Measurements from ENCODE around the gene CD99L2.

Gene CD99L2

GRCh38 chrX:150898343-150899190 lies at the start of gene CD99L2:
Gene CD99L2 (minus strand): TSS chrX:150898668. CDS start chrX:150898588, 80 bp downstream.
- peak; percentile 74 to 78 for DNase-seq (ENCODE audit: extremely low read depth in 1 of 2, low read depth in 1 of 2)

- DNase-seq (ENCODE audit: extremely low read depth in 1 of 2, low read depth in 1 of 2) = no peak
Observed at GRCh38 chrX:150944233-150944632, 45.8 kb upstream of the CD99L2 start.

GRCh38 chrX:150942942-150943594 lies 44.6 kb upstream of the CD99L2 start:
- DNase-seq (ENCODE audit: extremely low read depth in 1 of 2, low read depth in 1 of 2) = no peak

GRCh38 chrX:150941580-150941979 lies 43.1 kb upstream of the CD99L2 start:
- DNase-seq (ENCODE audit: extremely low read depth in 1 of 2, low read depth in 1 of 2) = no peak

GRCh38 chrX:150940844-150941495 lies 42.5 kb upstream of the CD99L2 start:
- DNase-seq (ENCODE audit: extremely low read depth in 1 of 2, low read depth in 1 of 2) = no peak

- DNase-seq (ENCODE audit: extremely low read depth in 1 of 2, low read depth in 1 of 2) = no peak
Observed at GRCh38 chrX:150936556-150936955, 38.1 kb upstream of the CD99L2 start.

- no peak for DNase-seq (ENCODE audit: extremely low read depth in 1 of 2, low read depth in 1 of 2)
Observed at GRCh38 chrX:150935467-150935866, 37.0 kb upstream of the CD99L2 start.

GRCh38 chrX:150934453-150934852 lies 36.0 kb upstream of the CD99L2 start:
- no peak for DNase-seq (ENCODE audit: extremely low read depth in 1 of 2, low read depth in 1 of 2)

- no peak for DNase-seq (ENCODE audit: extremely low read depth in 1 of 2, low read depth in 1 of 2)
Observed at GRCh38 chrX:150933945-150934350, 35.5 kb upstream of the CD99L2 start.

GRCh38 chrX:150929058-150929457 lies 30.6 kb upstream of the CD99L2 start:
- DNase-seq (ENCODE audit: extremely low read depth in 1 of 2, low read depth in 1 of 2) = no peak

- no peak for DNase-seq (ENCODE audit: extremely low read depth in 1 of 2, low read depth in 1 of 2)
Observed at GRCh38 chrX:150926791-150927190, 28.3 kb upstream of the CD99L2 start.

GRCh38 chrX:150926304-150926703 lies 27.8 kb upstream of the CD99L2 start:
- no peak for DNase-seq (ENCODE audit: extremely low read depth in 1 of 2, low read depth in 1 of 2)

GRCh38 chrX:150919401-150919800 lies 20.9 kb upstream of the CD99L2 start:
- DNase-seq (ENCODE audit: extremely low read depth in 1 of 2, low read depth in 1 of 2) = no peak

- DNase-seq (ENCODE audit: extremely low read depth in 1 of 2, low read depth in 1 of 2) = no peak
Observed at GRCh38 chrX:150913511-150913910, 15.0 kb upstream of the CD99L2 start.

GRCh38 chrX:150907474-150907873 lies 9.0 kb upstream of the CD99L2 start:
- DNase-seq (ENCODE audit: extremely low read depth in 1 of 2, low read depth in 1 of 2) = no peak

GRCh38 chrX:150906694-150907093 lies 8.2 kb upstream of the CD99L2 start:
- DNase-seq (ENCODE audit: extremely low read depth in 1 of 2, low read depth in 1 of 2) = no peak

GRCh38 chrX:150905293-150905692 lies 6.8 kb upstream of the CD99L2 start:
- DNase-seq (ENCODE audit: extremely low read depth in 1 of 2, low read depth in 1 of 2) = no peak

GRCh38 chrX:150903110-150903508 lies 4.6 kb upstream of the CD99L2 start:
- DNase-seq (ENCODE audit: extremely low read depth in 1 of 2, low read depth in 1 of 2) = no peak

GRCh38 chrX:150902434-150903109 lies 4.1 kb upstream of the CD99L2 start:
- no peak for DNase-seq (ENCODE audit: extremely low read depth in 1 of 2, low read depth in 1 of 2)

GRCh38 chrX:150899191-150899757 lies 806 bp upstream of the CD99L2 start:
- no peak for DNase-seq (ENCODE audit: extremely low read depth in 1 of 2, low read depth in 1 of 2)
